Inflammatory macrophage treated with lipopolysaccharide for 1 hour (primary cell): Measurements from ENCODE around the gene ATG7.
"Not testable (repeated sequence)": the region's sequence is repeated elsewhere in the genome, so short reads cannot be mapped to it uniquely, and the experiment has no call there.

Experiments
- DNase-seq, 2 donors: peaks; one replicate each; pipeline ENCODE4 v3.0.0-alpha.2; 2020 to 2022

ATG7 gene

GRCh38 chr3:11477407-11477911 is 205.3 kb downstream of the ATG7 start:
- DNase-seq, result no peak

DNA sequence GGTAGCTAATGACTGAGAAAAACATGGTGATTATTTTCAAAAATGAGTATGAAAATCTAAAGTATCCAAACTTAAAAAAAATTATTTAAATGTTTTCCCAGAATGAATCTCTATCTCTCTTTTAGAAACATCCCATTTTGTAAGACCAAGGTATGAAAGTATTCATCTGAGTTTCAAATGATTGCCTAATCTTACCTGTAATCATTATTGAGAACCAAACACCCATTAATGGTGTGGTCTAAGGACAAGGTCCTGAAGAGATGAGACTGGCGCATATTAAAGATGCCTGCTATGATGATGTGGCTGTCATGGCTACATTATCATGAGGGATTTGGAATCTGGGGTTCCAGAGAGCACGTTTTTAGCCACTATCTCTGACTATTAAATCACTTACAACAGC is 206.0 kb downstream of the ATG7 start:
- DNase-seq, result no peak

GRCh38 chr3:11479221-11479620 is 207.0 kb downstream of the ATG7 start:
- no peak for DNase-seq

DNA sequence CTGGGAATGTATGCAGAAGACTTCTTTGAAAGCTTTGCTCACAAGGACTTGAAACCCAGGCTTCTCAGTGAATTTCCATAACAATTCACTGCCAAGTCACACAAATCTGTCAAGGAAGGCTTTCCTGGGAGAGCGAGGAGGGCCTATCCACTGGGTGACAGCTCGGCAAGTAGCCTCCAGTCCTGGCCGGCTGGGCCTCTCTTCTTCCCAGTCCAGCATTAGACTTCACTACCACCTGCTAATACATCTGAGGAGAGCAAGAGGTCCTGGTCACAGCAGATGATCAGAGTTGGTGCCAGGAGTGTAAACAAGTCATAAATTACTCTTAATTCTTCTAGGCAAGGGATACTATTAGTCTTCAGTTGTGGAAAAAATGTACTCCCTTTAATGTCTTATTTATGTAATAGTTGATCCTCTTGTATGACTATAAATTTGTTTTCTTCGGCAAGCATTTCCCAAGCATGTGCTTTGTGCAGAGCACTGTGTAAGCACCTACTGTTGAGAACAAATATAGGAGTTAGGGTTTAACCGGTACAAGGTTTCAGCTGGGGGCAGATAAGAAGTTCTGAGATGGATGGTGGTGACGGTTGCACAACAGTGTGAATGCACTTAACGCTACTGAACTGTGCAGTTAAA is 208.6 kb downstream of the ATG7 start:
- no peak for DNase-seq

DNA sequence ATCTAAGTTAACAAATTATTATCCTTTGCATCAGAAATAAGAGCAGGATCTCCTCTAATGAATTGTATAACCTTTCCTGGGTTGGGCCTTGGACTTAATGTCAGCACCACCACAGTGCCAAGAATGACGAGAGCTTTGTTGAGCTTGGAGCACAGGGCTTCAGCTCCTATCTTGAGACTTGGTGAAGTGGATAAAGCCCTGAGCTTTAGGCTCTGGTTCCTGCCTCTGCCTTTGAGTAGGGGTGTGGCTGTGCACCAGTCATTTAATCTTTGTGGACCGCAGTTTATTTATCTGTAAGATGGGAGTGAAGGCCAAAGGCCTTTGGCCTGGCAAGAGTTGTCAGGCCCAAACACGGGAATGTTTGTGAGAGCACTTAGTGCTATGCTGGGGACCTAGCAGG is 209.4 kb downstream of the ATG7 start:
- no peak for DNase-seq

DNA sequence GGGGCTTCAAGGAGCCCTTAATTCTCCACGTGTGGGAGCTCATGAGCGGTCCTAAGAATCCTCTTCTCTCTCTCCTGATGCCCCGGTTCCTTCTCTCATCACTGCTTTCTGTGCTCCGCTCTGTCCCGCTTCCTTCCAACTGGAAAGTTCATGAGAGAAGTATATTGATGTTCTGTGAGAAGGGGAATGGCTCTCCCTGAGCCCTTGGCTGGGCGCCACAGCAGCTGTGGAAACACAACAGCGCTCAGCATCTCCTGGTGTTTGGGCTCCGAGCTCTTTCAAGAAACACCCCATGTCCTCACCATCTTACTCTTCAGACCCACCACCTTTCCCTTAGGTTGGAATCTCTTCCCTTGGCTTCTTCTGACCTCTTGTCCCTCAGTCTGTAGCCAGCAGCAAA is 209.8 kb downstream of the ATG7 start:
- DNase-seq, result no peak

GRCh38 chr3:11488356-11488755 is 216.2 kb downstream of the ATG7 start:
- DNase-seq, result not testable (repeated sequence)

DNA sequence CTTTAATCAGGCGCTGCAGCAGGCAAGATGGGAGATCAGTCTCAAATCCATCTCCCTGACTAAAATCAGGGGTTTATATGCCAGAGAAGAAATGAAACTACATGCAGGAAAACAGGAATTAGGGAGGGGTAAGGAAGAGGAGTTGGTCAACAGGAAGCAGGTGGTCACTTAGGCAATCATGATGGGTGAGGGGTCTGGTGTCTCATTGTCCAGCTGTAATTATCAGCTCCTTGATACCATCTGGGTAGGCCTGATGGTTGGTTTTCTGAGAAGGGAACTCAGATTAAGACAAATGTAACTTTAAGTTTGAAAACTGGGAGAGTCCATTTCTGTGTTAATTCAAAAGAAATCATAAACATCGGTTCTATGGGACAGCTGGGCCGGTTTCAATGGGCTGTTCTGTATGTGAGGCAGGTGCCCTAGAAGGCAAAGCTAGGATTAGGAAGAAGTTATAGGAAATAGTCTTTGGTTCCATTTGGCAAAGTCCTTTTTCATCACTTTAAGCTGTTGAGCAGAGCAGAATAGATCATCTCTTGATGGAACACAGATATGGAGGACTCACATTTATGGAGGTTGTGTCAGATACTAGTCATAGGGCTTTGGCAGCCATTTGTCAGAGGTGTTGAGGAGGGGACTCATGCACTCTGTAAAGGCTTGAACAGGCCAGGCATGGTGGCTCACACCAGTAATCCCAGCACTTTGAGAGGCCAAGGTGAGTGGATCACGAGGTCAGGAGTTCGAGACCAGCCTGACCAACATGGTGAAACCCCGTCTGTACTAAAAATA is 222.1 kb downstream of the ATG7 start:
- DNase-seq, result no peak

DNA sequence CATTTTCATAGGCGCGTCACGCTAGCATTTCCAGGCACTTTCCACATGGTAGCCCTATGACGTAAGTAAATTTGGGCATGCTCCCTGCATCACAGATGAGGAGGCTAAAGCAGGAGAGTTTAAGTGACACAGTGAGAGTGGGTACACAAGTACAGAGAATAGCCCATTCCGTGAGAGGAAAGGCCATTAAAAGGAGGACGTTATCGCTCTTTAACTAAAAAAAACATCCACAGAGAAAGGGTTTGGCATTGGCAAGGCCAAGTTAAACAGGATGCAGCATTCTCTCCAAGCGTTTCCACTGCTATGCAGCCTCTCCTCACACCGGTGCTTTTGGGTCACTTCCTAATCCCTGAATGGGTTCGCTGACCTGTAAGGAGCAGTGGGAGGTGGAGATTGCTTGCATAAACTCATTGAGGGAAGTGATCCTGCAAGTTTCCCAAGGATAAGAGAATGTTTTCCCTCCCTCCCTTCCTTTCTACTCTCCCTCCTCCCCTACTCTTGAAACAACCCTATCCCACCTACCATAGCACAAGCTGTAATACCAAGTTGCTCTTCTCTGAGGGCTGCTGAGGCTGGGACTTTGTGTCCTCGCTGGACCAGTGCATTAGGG is 223.9 kb downstream of the ATG7 start:
- DNase-seq, result no peak

GRCh38 chr3:11498177-11498576 is 226.0 kb downstream of the ATG7 start:
- DNase-seq, result no peak

- no peak for DNase-seq
Observed at GRCh38 chr3:11498646-11499045, 226.4 kb downstream of the ATG7 start.

DNA sequence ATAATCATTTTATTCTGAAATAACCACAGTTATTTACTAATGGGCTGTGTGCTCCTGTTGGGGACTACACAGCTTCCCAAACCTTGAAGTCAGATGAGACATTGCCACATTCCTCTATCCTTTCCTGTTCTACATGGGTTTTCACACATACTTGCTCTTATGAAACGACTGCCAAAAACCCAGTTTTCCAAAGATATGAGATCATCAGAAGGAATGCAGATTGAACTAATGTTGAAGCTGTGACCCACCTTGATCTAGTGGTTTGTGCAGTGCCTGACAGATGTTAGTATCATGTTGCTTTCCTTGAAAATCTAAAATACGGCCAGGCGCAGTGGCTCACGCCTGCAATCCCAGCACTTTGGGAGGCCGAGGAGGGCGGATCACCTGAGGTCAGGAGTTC is 226.9 kb downstream of the ATG7 start:
- DNase-seq, result peak in 1 of 2 donors; percentile 58

DNA sequence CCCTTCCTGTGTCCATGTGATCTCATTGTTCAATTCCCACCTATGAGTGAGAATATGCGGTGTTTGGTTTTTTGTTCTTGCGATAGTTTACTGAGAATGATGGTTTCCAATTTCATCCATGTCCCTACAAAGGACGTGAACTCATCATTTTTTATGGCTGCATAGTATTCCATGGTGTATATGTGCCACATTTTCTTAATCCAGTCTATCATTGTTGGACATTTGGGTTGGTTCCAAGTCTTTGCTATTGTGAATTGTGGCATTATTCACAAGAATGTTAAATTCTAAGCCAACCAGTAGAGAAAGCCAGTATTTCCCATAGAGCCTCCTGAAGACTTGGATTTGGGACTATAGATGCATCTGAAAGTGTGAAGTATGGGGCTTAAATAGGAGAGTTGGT is 230.2 kb downstream of the ATG7 start:
- DNase-seq, result not testable (repeated sequence)

GRCh38 chr3:11507719-11508118 is 235.5 kb downstream of the ATG7 start:
- DNase-seq, result no peak

DNA sequence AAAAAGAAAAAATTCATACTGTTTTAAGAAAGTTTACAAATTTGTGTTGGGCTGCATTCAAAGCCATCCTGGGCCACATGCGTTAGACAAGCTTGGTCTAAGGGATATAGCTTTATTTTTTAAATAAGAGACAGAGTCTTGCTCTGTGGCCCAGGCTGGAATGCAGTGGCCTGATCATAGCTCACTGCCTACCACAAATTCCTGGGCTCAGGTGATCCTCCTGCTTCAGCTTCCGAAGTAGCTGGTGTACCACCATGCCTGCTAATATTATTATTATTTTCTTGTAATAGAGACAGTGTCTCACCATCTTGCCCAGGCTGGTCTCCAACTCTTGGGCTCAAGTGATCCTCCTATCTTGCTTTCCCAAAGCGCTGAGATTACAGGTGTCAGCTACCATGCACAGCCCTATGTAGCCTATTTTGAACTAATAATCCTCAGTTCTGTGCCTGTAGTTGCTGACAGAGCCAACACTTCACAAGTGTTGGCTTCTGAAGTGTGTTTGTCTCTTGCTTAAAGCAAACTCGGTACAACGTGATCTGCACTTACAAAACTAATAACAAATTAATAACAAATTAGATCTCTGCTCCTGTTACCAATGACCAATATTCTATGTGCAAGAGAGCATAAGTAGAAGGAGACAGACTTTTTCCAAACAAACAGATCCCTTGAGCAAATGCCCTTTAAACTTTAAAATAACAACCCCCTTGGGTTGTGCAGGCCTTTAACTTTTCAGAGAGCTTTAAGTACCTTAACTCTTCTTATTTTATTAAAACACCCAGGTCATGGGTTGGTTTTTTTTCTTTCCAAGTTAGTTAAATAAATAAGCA is 236.4 kb downstream of the ATG7 start:
- DNase-seq, result no peak

GRCh38 chr3:11509173-11510000 is 237.2 kb downstream of the ATG7 start:
- DNase-seq, result no peak

- no peak for DNase-seq
Observed at GRCh38 chr3:11510001-11510340, 237.8 kb downstream of the ATG7 start.

- no peak for DNase-seq
Observed at GRCh38 chr3:11510356-11510755, 238.2 kb downstream of the ATG7 start.

- DNase-seq, result not testable (repeated sequence)
Observed at GRCh38 chr3:11511606-11512005, 239.4 kb downstream of the ATG7 start.

GRCh38 chr3:11513125-11513816 is 241.1 kb downstream of the ATG7 start:
- DNase-seq, result not testable (repeated sequence)

DNA sequence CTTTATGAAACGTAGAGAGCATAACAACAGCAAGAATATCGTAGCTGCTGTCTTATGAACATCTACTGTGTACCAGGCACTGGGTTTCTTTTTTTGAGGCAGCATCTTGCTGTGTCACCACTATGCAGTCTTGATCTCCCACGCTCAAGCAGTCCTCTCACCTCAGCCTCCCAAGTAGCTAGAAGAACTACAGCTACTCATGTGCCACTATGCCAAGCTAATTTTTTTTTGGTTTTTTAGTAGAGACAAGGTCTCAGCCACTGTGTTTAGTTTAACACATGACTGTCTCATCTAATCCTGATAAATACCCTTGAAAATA is 241.6 kb downstream of the ATG7 start:
- no peak for DNase-seq
